ENCODE data around the gene TPST2. TPM values are rescaled to one million over a fixed set of nuclear protein-coding genes. Genes with fewer than 3 reads are reported as not detected.

Gene TPST2
- total RNA-seq, 1 experiment from 2014 or later = 7.0 TPM

- H3K27me3 Mint-ChIP-seq (ENCODE audit: insufficient read depth, unreplicated experiment) = peaks cover 23% of the 10 kb centered on the region
- intact Hi-C loops (cut with micrococcal nuclease) = no loop called here
- ChIA-PET POLR2A (no interaction called here), CTCF (no interaction called here)
- TF ChIP-seq CTCF (IDR thresholded peaks at IDR 0.05; ENCODE audit: unreplicated experiment) = no peak
- no peak for DNase-seq (ENCODE audit: unreplicated experiment)
- no peaks in the 10 kb centered on the region for H3K9me3 Mint-ChIP-seq (ENCODE audit: unreplicated experiment)
- H3K36me3 Mint-ChIP-seq (ENCODE audit: insufficient read depth, unreplicated experiment) = no peaks in the 10 kb centered on the region
- H3K27ac Mint-ChIP-seq (ENCODE audit: low read depth, unreplicated experiment) = no peak overlapping the region
- no TSS peak for BruUV-seq (replicated peaks)
- H3K4me3 Mint-ChIP-seq (ENCODE audit: unreplicated experiment) = no peak overlapping the region
- H3K4me1 Mint-ChIP-seq (ENCODE audit: insufficient read depth, unreplicated experiment) = no peaks in the 10 kb centered on the region
These were observed 28.5 kb upstream of the TPST2 start for GRCh38 chr22:26618455-26618854.

- Mint-ChIP-seq H3K36me3 (ENCODE audit: insufficient read depth, unreplicated experiment) (no peaks in the 10 kb centered on the region), H3K4me1 (ENCODE audit: insufficient read depth, unreplicated experiment) (no peaks in the 10 kb centered on the region), H3K27me3 (ENCODE audit: insufficient read depth, unreplicated experiment) (peaks cover 32% of the 10 kb centered on the region), H3K27ac (ENCODE audit: low read depth, unreplicated experiment) (no peak within 1 kb of the TSS), H3K9me3 (ENCODE audit: unreplicated experiment) (no peaks in the 10 kb centered on the region), H3K4me3 (ENCODE audit: unreplicated experiment) (no peak within 1 kb of the TSS)
- ChIA-PET POLR2A (no interaction called here), CTCF (interaction anchor here (0.6 kb wide), 1 partner anchor 280 kb away, joined by 3 read pairs; no protein-coding TSS in a partner anchor)
- no TSS peak for BruUV-seq (replicated peaks)
- intact Hi-C loops (cut with micrococcal nuclease) = no loop called here
- DNase-seq (ENCODE audit: unreplicated experiment) = no peak
- TF ChIP-seq CTCF (IDR thresholded peaks at IDR 0.05; ENCODE audit: unreplicated experiment) = no peak
These were observed 27.6 kb upstream of the TPST2 start, which contains the start of gene CRYBB1 for GRCh38 chr22:26617271-26618199. Gene CRYBB1 (minus strand): TSS chr22:26618027. CDS start chr22:26616319, 1,708 bp downstream.

GRCh38 chr22:26616650-26617049 is 26.7 kb upstream of the TPST2 start:
- no peak for DNase-seq (ENCODE audit: unreplicated experiment)
- POLR2A ChIA-PET = no interaction called here

More at GRCh38 chr22:26616650-26617049, 26.7 kb upstream of the TPST2 start:
- H3K36me3 Mint-ChIP-seq (ENCODE audit: insufficient read depth, unreplicated experiment) = no peaks in the 10 kb centered on the region
- no peak overlapping the region for H3K27ac Mint-ChIP-seq (ENCODE audit: low read depth, unreplicated experiment)
- TF ChIP-seq CTCF (IDR thresholded peaks at IDR 0.05; ENCODE audit: unreplicated experiment) = no peak
- H3K4me3 Mint-ChIP-seq (ENCODE audit: unreplicated experiment) = no peak overlapping the region
- CTCF ChIA-PET = interaction anchor here (0.5 to 0.6 kb wide), 2 partner anchors 240 to 279 kb away, joined by 3 read pairs; no protein-coding TSS in a partner anchor
- intact Hi-C loops (cut with micrococcal nuclease) = no loop called here
- H3K27me3 Mint-ChIP-seq (ENCODE audit: insufficient read depth, unreplicated experiment) = peaks cover 32% of the 10 kb centered on the region
- H3K9me3 Mint-ChIP-seq (ENCODE audit: unreplicated experiment) = no peaks in the 10 kb centered on the region
- no TSS peak for BruUV-seq (replicated peaks)
- no peaks in the 10 kb centered on the region for H3K4me1 Mint-ChIP-seq (ENCODE audit: insufficient read depth, unreplicated experiment)
